ENCODE results near the gene SLC31A2. TPM values are rescaled to one million over a fixed set of nuclear protein-coding genes. Genes with fewer than 3 reads are reported as not detected.

SLC31A2 gene
- total RNA-seq, 1 donor from 2014 or later: 74.8 TPM

DNA sequence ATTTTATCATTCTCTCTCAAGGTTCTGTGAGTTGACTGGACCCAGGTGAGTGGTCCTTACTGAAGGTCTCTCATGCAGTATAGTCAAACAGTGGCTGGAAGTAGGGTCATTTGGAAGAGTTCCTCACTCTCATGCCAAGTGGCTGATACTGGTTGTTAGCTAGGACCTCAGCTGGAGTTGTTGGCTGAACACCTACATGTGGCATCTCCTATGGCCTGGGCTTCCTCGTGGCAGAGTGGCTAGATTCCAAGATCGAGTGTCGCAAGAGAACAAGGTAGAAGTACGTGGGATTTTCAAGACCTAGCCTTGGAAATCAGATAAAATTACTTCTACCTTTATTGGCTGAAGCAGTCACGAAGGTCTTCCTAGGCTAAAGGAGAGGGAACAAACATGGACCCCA, 7.6 kb downstream of the SLC31A2 start:
- TF ChIP-seq, protein P1, sequence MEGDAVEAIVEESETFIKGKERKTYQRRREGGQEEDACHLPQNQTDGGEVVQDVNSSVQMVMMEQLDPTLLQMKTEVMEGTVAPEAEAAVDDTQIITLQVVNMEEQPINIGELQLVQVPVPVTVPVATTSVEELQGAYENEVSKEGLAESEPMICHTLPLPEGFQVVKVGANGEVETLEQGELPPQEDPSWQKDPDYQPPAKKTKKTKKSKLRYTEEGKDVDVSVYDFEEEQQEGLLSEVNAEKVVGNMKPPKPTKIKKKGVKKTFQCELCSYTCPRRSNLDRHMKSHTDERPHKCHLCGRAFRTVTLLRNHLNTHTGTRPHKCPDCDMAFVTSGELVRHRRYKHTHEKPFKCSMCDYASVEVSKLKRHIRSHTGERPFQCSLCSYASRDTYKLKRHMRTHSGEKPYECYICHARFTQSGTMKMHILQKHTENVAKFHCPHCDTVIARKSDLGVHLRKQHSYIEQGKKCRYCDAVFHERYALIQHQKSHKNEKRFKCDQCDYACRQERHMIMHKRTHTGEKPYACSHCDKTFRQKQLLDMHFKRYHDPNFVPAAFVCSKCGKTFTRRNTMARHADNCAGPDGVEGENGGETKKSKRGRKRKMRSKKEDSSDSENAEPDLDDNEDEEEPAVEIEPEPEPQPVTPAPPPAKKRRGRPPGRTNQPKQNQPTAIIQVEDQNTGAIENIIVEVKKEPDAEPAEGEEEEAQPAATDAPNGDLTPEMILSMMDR (IDR thresholded peaks at IDR 0.05): no peak
- Histone ChIP-seq H3K4me1 (peaks cover 18% of the 10 kb centered on the region), H3K9me3 (no peaks in the 10 kb centered on the region), H3K4me3 (no peak overlapping the region), H3K36me3 (peaks cover 70% of the 10 kb centered on the region), H3K27me3 (ENCODE audit: low read depth) (no peaks in the 10 kb centered on the region), H3K27ac (no peak overlapping the region)
- ATAC-seq (no peak), DNase-seq (no peak)
- intact Hi-C loops (cut with DNase I): no loop called here

DNA sequence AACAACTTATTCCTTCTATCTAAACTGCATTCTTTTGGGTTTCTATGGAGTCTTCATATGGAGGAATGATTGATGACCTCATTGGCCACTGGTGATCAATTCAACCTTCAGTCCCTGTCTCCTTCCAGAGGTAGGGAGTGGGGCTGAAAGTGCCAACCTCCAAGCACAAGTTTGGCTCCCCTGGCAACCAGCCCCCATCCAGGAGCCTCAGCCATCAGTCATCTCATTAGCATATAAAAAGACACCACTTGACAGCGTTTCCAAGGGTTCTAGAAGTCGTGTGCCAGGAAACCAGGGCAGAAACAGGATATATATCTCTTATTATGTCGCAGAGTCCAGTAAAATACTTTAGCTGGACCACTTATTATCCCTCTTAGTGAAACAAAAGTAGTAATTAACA, 9.8 kb downstream of the SLC31A2 start:
- peaks cover 6% of the 10 kb centered on the region for H3K4me1 ChIP-seq
- TF ChIP-seq, protein P1 (IDR thresholded peaks at IDR 0.05): no peak
- H3K27ac ChIP-seq: no peak overlapping the region
- no peaks in the 10 kb centered on the region for H3K9me3 ChIP-seq
- intact Hi-C loops (cut with DNase I): no loop called here
- ATAC-seq: no peak
- peaks cover 91% of the 10 kb centered on the region for H3K36me3 ChIP-seq
- no peak for DNase-seq
- no peak overlapping the region for H3K4me3 ChIP-seq
- no peaks in the 10 kb centered on the region for H3K27me3 ChIP-seq (ENCODE audit: low read depth)

DNA sequence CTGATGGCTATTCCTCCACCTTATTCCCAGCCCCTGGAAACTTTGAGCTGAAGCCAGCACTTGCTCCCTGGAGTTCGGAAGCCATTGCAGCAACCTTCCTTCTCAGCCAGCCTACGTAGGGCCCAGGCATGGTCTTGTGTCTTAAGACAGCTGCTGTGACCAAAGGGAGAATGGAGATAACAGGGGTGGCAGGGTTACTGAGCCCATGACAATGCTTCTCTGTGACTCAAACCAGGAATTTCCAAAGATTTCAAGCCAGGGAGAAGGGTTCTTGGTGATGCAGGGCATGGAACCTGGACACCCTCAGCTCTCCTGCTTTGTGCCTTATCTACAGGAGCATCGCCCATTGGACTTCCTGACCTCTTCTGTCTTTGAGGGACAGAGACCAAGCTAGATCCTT, 12.2 kb downstream of the SLC31A2 start:
- peaks cover 99% of the 10 kb centered on the region for H3K36me3 ChIP-seq
- no peak for DNase-seq
- intact Hi-C loops (cut with DNase I): no loop called here
- ATAC-seq: no peak
- H3K27me3 ChIP-seq (ENCODE audit: low read depth): no peaks in the 10 kb centered on the region
- H3K27ac ChIP-seq: no peak overlapping the region
- H3K4me3 ChIP-seq: no peak overlapping the region
- H3K9me3 ChIP-seq: no peaks in the 10 kb centered on the region
- TF ChIP-seq, protein P1 (IDR thresholded peaks at IDR 0.05): no peak
- peaks cover 5% of the 10 kb centered on the region for H3K4me1 ChIP-seq

DNA sequence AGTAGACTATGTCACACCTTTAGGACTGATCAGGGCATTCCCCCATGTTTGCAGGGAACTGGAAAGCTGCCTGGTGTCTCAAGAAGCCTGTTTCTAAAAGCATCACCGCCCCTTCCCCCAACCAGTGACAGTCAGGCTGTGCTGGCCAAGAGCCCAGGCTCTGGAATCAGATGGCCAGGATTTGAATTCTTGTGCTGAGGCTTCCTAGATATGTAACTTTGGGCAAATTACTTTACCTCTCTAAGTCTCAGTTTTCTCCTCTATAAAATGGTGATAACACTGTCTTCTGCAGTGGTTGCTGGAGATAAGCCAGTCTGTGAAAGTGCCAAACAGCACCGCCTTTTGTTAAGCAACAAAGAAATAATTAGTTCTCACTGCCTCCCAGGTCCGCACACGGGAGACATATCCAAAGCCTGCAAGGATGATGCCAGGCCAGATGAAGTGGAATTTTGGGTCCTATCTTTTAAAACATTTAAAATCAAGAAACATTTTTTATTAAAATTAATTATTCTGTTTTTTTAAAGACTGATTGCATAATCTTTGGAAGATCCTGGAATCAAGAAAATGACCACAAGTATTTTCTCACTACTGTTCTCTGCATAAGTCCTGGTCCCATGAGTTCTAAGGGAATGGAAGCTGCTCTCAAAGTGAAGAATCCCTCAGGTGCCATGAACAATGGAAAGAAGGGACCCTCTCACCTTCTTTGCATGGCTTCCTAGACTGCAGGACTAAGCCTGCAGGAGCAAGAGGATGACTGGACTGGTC, 13.9 kb downstream of the SLC31A2 start:
- Histone ChIP-seq H3K36me3 (peaks cover 100% of the 10 kb centered on the region), H3K4me1 (peaks cover 5% of the 10 kb centered on the region), H3K27ac (no peak overlapping the region), H3K9me3 (no peaks in the 10 kb centered on the region), H3K27me3 (ENCODE audit: low read depth) (no peaks in the 10 kb centered on the region), H3K4me3 (no peak overlapping the region)
- intact Hi-C loops (cut with DNase I): no loop called here
- ATAC-seq (no peak), DNase-seq (no peak)
- TF ChIP-seq, protein P1 (IDR thresholded peaks at IDR 0.05): no peak

DNA sequence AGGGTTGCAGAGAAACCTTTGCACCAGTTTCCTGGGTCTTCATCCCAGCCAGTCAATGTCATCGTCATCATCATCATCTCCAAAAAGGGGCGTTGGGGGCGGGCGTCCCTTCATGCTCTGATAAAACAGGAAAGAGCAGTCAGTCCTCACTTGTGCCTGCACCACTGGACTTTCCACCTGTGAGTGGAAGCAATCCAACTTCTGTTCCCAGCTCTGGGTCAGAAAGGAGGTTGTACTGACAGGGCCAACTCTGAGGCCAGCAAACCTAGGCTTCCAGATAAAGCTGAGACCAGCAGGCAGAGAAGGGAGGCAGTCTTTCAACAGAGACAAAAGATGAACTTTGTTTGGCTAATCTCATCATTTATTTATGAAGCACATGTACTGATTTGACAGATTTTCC, 15.2 kb downstream of the SLC31A2 start:
- H3K36me3 ChIP-seq: peaks cover 100% of the 10 kb centered on the region
- H3K27me3 ChIP-seq (ENCODE audit: low read depth): no peaks in the 10 kb centered on the region
- no peak for DNase-seq
- intact Hi-C loops (cut with DNase I): no loop called here
- H3K27ac ChIP-seq: no peak overlapping the region
- no peaks in the 10 kb centered on the region for H3K9me3 ChIP-seq
- peaks cover 5% of the 10 kb centered on the region for H3K4me1 ChIP-seq
- no peak overlapping the region for H3K4me3 ChIP-seq
- ATAC-seq: no peak
- TF ChIP-seq, protein P1 (IDR thresholded peaks at IDR 0.05): no peak
